AG04449 (cell line): Measurements from ENCODE around the gene STK35.
A peak's percentile ranks its signal among the peaks of the same experiment; 100 is the strongest.

ENCODE experiments used
- CTCF ChIA-PET: fragments of 350-600 bp; formaldehyde crosslinking; extraction: SDS; loops from one replicate; lab custom pipeline; 2021; ENCODE audit warnings: antibody characterized with exemption; lab: Yijun Ruan, JAX
- POLR2A ChIA-PET: fragments of 400-600, 350-600 bp; formaldehyde crosslinking; extraction: SDS; loops from one replicate; lab custom pipeline; 2020; ENCODE audit warnings: antibody characterized with exemption, inconsistent platforms; lab: Yijun Ruan, JAX
- DNase-seq: peaks from one replicate; pipeline ENCODE4 v3.0.0-alpha.2; 2010; ENCODE audit warnings: low read depth, low spot score
- H3K4me3 ChIP-seq: 2 replicates; pipeline ENCODE4 v1.5.1; 2011; ENCODE audit warnings: low read depth, mild to moderate bottlenecking, control low read depth, low read length
- CTCF ChIP-seq: IDR thresholded peaks from one replicate; pipeline ENCODE4 v1.5.1; 2011; ENCODE audit warnings: mild to moderate bottlenecking, moderate library complexity, low read length, control low read depth, inconsistent platforms; ENCODE audit not compliant: insufficient read depth; ENCODE audit errors: missing control alignments

STK35 gene

GRCh38 chr20:2086980-2087377 is 14.6 kb upstream of the STK35 start:
- no peak for TF ChIP-seq CTCF
- no peak overlapping the region for H3K4me3 ChIP-seq
- CTCF ChIA-PET = interaction anchor here (0.6 to 1.3 kb wide), 2 partner anchors 10 to 85 kb away, joined by 3 read pairs; no protein-coding TSS in a partner anchor
- DNase-seq = no peak
- POLR2A ChIA-PET = interaction anchor here (0.7 kb wide), 1 partner anchor 190 kb away, joined by 3 read pairs; no protein-coding TSS in a partner anchor

GRCh38 chr20:2088891-2089290 is 12.7 kb upstream of the STK35 start:
- DNase-seq = no peak
- no peak for TF ChIP-seq CTCF
- H3K4me3 ChIP-seq = no peak overlapping the region
- ChIA-PET CTCF (interaction anchor here (1.2 to 1.4 kb wide), 3 partner anchors 26 to 84 kb away, joined by 3 read pairs; no protein-coding TSS in a partner anchor), POLR2A (no interaction called here)

- H3K4me3 ChIP-seq = no peak overlapping the region
- no peak for TF ChIP-seq CTCF
- ChIA-PET CTCF (interaction anchor here (1.2 to 1.4 kb wide), 3 partner anchors 26 to 84 kb away, joined by 3 read pairs; no protein-coding TSS in a partner anchor), POLR2A (no interaction called here)
- DNase-seq = no peak
Measured at GRCh38 chr20:2089447-2089846, 12.2 kb upstream of the STK35 start.

- DNase-seq = no peak
- peak; percentile 6 for TF ChIP-seq CTCF
- H3K4me3 ChIP-seq = no peak overlapping the region
- ChIA-PET POLR2A (no interaction called here), CTCF (interaction anchor here (0.7 to 2.0 kb wide), 4 partner anchors 10 to 330 kb away, joined by 3 to 10 read pairs (median 4); no protein-coding TSS in a partner anchor)
Measured at GRCh38 chr20:2093159-2093781, 8.4 kb upstream of the STK35 start.

- DNase-seq = no peak
- ChIA-PET POLR2A (no interaction called here), CTCF (interaction anchor here (0.7 to 2.0 kb wide), 4 partner anchors 9 to 330 kb away, joined by 3 to 10 read pairs (median 4); no protein-coding TSS in a partner anchor)
- TF ChIP-seq CTCF = no peak
- no peak overlapping the region for H3K4me3 ChIP-seq
Measured at GRCh38 chr20:2093883-2094282, 7.7 kb upstream of the STK35 start.

- ChIA-PET POLR2A (interaction anchor here (0.6 to 1.8 kb wide), 8 partner anchors 30 to 325 kb away, joined by 3 to 10 read pairs (median 4); no protein-coding TSS in a partner anchor), CTCF (interaction anchor here (0.7 to 2.7 kb wide), 7 partner anchors 8 to 105 kb away, joined by 3 to 15 read pairs (median 4); no protein-coding TSS in a partner anchor)
- TF ChIP-seq CTCF = no peak
- DNase-seq = peak; percentile 63
- H3K4me3 ChIP-seq = peak overlapping the region; percentile 94
Measured at GRCh38 chr20:2101865-2102584, 398 bp downstream of the STK35 start.
